Brain microvascular endothelial cell (primary cell): ENCODE measurements around the gene OR6J1.
A peak's percentile ranks its signal among the peaks of the same experiment; 100 is the strongest.
"Not testable (repeated sequence)": the region's sequence is repeated elsewhere in the genome, so short reads cannot be mapped to it uniquely, and the experiment has no call there.

Source experiments
- DNase-seq: peaks from one replicate; pipeline ENCODE4 v3.0.0-alpha.2; 2020
- H3K27ac ChIP-seq: fragments of 250-450 bp; sonication (Bioruptor Pico); 2 replicates; pipeline ENCODE4 v1.5.1; 2020; ENCODE audit warnings: mild to moderate bottlenecking, moderate library complexity
- H3K27me3 ChIP-seq: fragments of 250-450 bp; sonication (Bioruptor Pico); replicated peaks from 2 replicates; pipeline ENCODE4 v1.5.1; 2020; ENCODE audit warnings: mild to moderate bottlenecking
- H3K36me3 ChIP-seq: fragments of 250-450 bp; sonication (Bioruptor Pico); replicated peaks from 2 replicates; pipeline ENCODE4 v1.5.1; 2020; ENCODE audit warnings: mild to moderate bottlenecking
- H3K4me3 ChIP-seq: 2 replicates; pipeline ENCODE4 v1.5.1; 2011; ENCODE audit warnings: low read depth, mild to moderate bottlenecking, control low read depth, low read length, moderate library complexity
- CTCF ChIP-seq: IDR thresholded peaks from 2 replicates; pipeline ENCODE4 v1.5.1; 2011; ENCODE audit warnings: low read depth, mild to moderate bottlenecking, moderate library complexity, low read length, control low read depth, inconsistent platforms; ENCODE audit errors: missing control alignments
- in situ Hi-C: cut with HindIII; loops from 2 replicates; pipeline ENCODE4 v1.10.0; 2017; ENCODE audit warnings: low sequenced_read_pairs, low pct_ligation_motif_present

The OR6J1 gene

GRCh38 chr14:22644305-22644635, at the start of gene OR6J1:
Gene OR6J1 (minus strand): TSS chr14:22644352. CDS start chr14:22634811, 9,541 bp downstream.
- no peak for TF ChIP-seq CTCF
- no peak within 1 kb of the TSS for H3K27ac ChIP-seq
- H3K27me3 ChIP-seq: no peaks in the 10 kb centered on the region
- H3K4me3 ChIP-seq: no peak within 1 kb of the TSS
- DNase-seq: no peak
- in situ Hi-C loops: loop anchor here (10.0 kb wide), 1 partner anchor 69 kb away; no protein-coding TSS in a partner anchor
- H3K36me3 ChIP-seq: no peaks in the 10 kb centered on the region

GRCh38 chr14:22692194-22692593, 48.0 kb upstream of the OR6J1 start:
- no peaks in the 10 kb centered on the region for H3K27me3 ChIP-seq
- no peak for DNase-seq
- H3K36me3 ChIP-seq: no peaks in the 10 kb centered on the region
- H3K27ac ChIP-seq: no peak overlapping the region
- in situ Hi-C loops: no loop called here
- no peak for TF ChIP-seq CTCF
- no peak overlapping the region for H3K4me3 ChIP-seq

GRCh38 chr14:22691171-22691570, 47.0 kb upstream of the OR6J1 start:
- no peak for TF ChIP-seq CTCF
- Histone ChIP-seq H3K27me3 (no peaks in the 10 kb centered on the region), H3K27ac (peak overlapping the region; percentile 17), H3K4me3 (no peak overlapping the region), H3K36me3 (no peaks in the 10 kb centered on the region)
- in situ Hi-C loops: no loop called here
- peak; percentile 73 for DNase-seq

GRCh38 chr14:22689199-22689598, 45.0 kb upstream of the OR6J1 start:
- in situ Hi-C loops: no loop called here
- Histone ChIP-seq H3K4me3 (no peak overlapping the region), H3K27me3 (no peaks in the 10 kb centered on the region), H3K36me3 (no peaks in the 10 kb centered on the region), H3K27ac (peak overlapping the region; percentile 56)
- no peak for TF ChIP-seq CTCF
- peak; percentile 90 for DNase-seq

- DNase-seq, H3K27ac ChIP-seq, H3K4me3 ChIP-seq, H3K27me3 ChIP-seq, H3K36me3 ChIP-seq, in situ Hi-C loops: not testable (repeated sequence)
Measured at GRCh38 chr14:22687969-22688368, 43.8 kb upstream of the OR6J1 start.

- H3K27me3 ChIP-seq, H3K36me3 ChIP-seq, H3K27ac ChIP-seq, H3K4me3 ChIP-seq, in situ Hi-C loops, DNase-seq: not testable (repeated sequence)
Measured at GRCh38 chr14:22686176-22686611, 42.0 kb upstream of the OR6J1 start.

- Histone ChIP-seq H3K27me3 (no peaks in the 10 kb centered on the region), H3K4me3 (no peak overlapping the region), H3K27ac (no peak overlapping the region), H3K36me3 (no peaks in the 10 kb centered on the region)
- no peak for DNase-seq
- in situ Hi-C loops: no loop called here
- TF ChIP-seq CTCF: no peak
Measured at GRCh38 chr14:22685467-22685866, 41.3 kb upstream of the OR6J1 start.

- H3K4me3 ChIP-seq, in situ Hi-C loops, DNase-seq, H3K36me3 ChIP-seq, H3K27me3 ChIP-seq, H3K27ac ChIP-seq: not testable (repeated sequence)
Measured at GRCh38 chr14:22683428-22683827, 39.3 kb upstream of the OR6J1 start.
